Limb (tissue), 2 donors: ENCODE measurements around the gene MICAL3.
"Not testable (repeated sequence)": the region's sequence is repeated elsewhere in the genome, so short reads cannot be mapped to it uniquely, and the experiment has no call there.

Experiments used
- DNase-seq, 2 donors: peaks; one replicate each; pipeline ENCODE4 v3.0.0-alpha.2; 2016; ENCODE audit errors: extremely low spot score in 2 of 2

MICAL3 gene

GRCh38 chr22:17998913-17999312 lies 25.4 kb downstream of the MICAL3 start:
- DNase-seq: no peak

- DNase-seq: no peak
Observed at GRCh38 chr22:17997456-17997855, 26.9 kb downstream of the MICAL3 start.

- DNase-seq: not testable (repeated sequence)
Observed at GRCh38 chr22:17995256-17995655, 29.1 kb downstream of the MICAL3 start.

- DNase-seq: no peak
Observed at GRCh38 chr22:17994424-17995108, 29.8 kb downstream of the MICAL3 start.

- DNase-seq: not testable (repeated sequence)
Observed at GRCh38 chr22:17992976-17993375, 31.4 kb downstream of the MICAL3 start.

- DNase-seq: not testable (repeated sequence)
Observed at GRCh38 chr22:17991992-17992391, 32.4 kb downstream of the MICAL3 start.

- no peak for DNase-seq
Observed at GRCh38 chr22:17990942-17991341, 33.4 kb downstream of the MICAL3 start.

- no peak for DNase-seq
Observed at GRCh38 chr22:17990147-17990546, 34.2 kb downstream of the MICAL3 start.

GRCh38 chr22:17988800-17989513 lies 35.4 kb downstream of the MICAL3 start:
- no peak for DNase-seq

GRCh38 chr22:17985606-17986005 lies 38.8 kb downstream of the MICAL3 start:
- DNase-seq: no peak

- DNase-seq: not testable (repeated sequence)
Observed at GRCh38 chr22:17985071-17985470, 39.3 kb downstream of the MICAL3 start.

GRCh38 chr22:17984114-17984513 lies 40.2 kb downstream of the MICAL3 start:
- DNase-seq: no peak

- no peak for DNase-seq
Observed at GRCh38 chr22:17982572-17983141, 41.7 kb downstream of the MICAL3 start.

GRCh38 chr22:17981497-17981896 lies 42.9 kb downstream of the MICAL3 start:
- no peak for DNase-seq

GRCh38 chr22:17980638-17981051 lies 43.7 kb downstream of the MICAL3 start:
- no peak for DNase-seq

- no peak for DNase-seq
Observed at GRCh38 chr22:17980015-17980590, 44.3 kb downstream of the MICAL3 start.

GRCh38 chr22:17978027-17978426 lies 46.3 kb downstream of the MICAL3 start:
- no peak for DNase-seq

GRCh38 chr22:17977371-17977770 lies 47.0 kb downstream of the MICAL3 start:
- DNase-seq: no peak

- no peak for DNase-seq
Observed at GRCh38 chr22:17976121-17976520, 48.2 kb downstream of the MICAL3 start.

GRCh38 chr22:17974703-17975372 lies 49.5 kb downstream of the MICAL3 start:
- DNase-seq: no peak

- DNase-seq: no peak
Observed at GRCh38 chr22:17974087-17974486, 50.3 kb downstream of the MICAL3 start.

- no peak for DNase-seq
Observed at GRCh38 chr22:17973217-17973616, 51.1 kb downstream of the MICAL3 start.
